Neural cell (in vitro differentiated cells): Measurements from ENCODE around the gene NOTCH2. TPM values are rescaled to one million over a fixed set of nuclear protein-coding genes. Genes with fewer than 3 reads are reported as not detected.

Experiments
- H2AFZ ChIP-seq: fragments of 200-600, 300-800 bp; sonication (generic), shearing (Covaris generic); 2 replicates; pipeline ENCODE4 v1.6.0; 2014; ENCODE audit warnings: low read depth, mild to moderate bottlenecking, antibody characterized with exemption, low read length, moderate library complexity
- H3F3A ChIP-seq: fragments of 200-600 bp; shearing (Covaris generic); 2 replicates; pipeline ENCODE4 v1.6.1; 2016; ENCODE audit warnings: mild to moderate bottlenecking, moderate library complexity, mixed read lengths, antibody characterized with exemption, low read length; ENCODE audit not compliant: insufficient read depth, poor library complexity, severe bottlenecking
- H3K27ac ChIP-seq: fragments of 200-600, 300-800 bp; sonication (generic), shearing (Covaris generic); 2 replicates; pipeline ENCODE4 v1.5.1; 2014; ENCODE audit warnings: mild to moderate bottlenecking, low read length, moderate library complexity
- H3K27me3 ChIP-seq: fragments of 300-800, 200-600 bp; sonication (generic), shearing (Covaris generic); 2 replicates; pipeline ENCODE4 v1.6.0; 2014; ENCODE audit warnings: mild to moderate bottlenecking, low read depth, low read length, moderate library complexity; ENCODE audit not compliant: insufficient read depth
- H3K36me3 ChIP-seq: fragments of 300-800, 200-600 bp; sonication (generic), shearing (Covaris generic); 2 replicates; pipeline ENCODE4 v1.5.1; 2014; ENCODE audit warnings: mild to moderate bottlenecking, antibody characterized with exemption, low read length, moderate library complexity; ENCODE audit not compliant: insufficient read depth
- H3K4me2 ChIP-seq: fragments of 300-800, 200-600 bp; sonication (generic), shearing (Covaris generic); 2 replicates; pipeline ENCODE4 v1.6.0; 2014; ENCODE audit warnings: mild to moderate bottlenecking, low read length
- H3K4me3 ChIP-seq: fragments of 300-800, 200-600 bp; sonication (generic), shearing (Covaris generic); 2 replicates; pipeline ENCODE4 v1.5.1; 2014; ENCODE audit warnings: mild to moderate bottlenecking, low read length, moderate library complexity
- H3K79me2 ChIP-seq: fragments of 200-600 bp; shearing (Covaris generic); replicated peaks from 2 replicates; pipeline ENCODE4 v1.6.0; 2014; ENCODE audit warnings: mild to moderate bottlenecking, low read length, moderate library complexity; ENCODE audit not compliant: insufficient read depth
- H3K9ac ChIP-seq: fragments of 300-800, 200-600 bp; sonication (generic), shearing (Covaris generic); 2 replicates; pipeline ENCODE4 v1.6.1; 2016; ENCODE audit warnings: mild to moderate bottlenecking, low read length, mixed read lengths
- H3K9me2 ChIP-seq: fragments of 200-600 bp; shearing (Covaris generic); 2 replicates; pipeline ENCODE4 v1.6.1; 2016; ENCODE audit warnings: mild to moderate bottlenecking, low read length, mixed read lengths; ENCODE audit not compliant: insufficient read depth
- H3K9me3 ChIP-seq: fragments of 200-600, 300-800 bp; sonication (generic), shearing (Covaris generic); 2 replicates; pipeline ENCODE4 v1.6.1; 2016; ENCODE audit warnings: mild to moderate bottlenecking, mixed run types, low read length, moderate library complexity, mixed read lengths
- H4K20me1 ChIP-seq: fragments of 200-600 bp; shearing (Covaris generic); 2 replicates; pipeline ENCODE4 v1.6.1; 2016; ENCODE audit warnings: mild to moderate bottlenecking, mixed run types; ENCODE audit not compliant: insufficient read depth
- CTCF ChIP-seq: fragments of 450-650 bp; IDR thresholded peaks from 2 replicates; pipeline ENCODE4 v1.5.1; 2014; ENCODE audit warnings: antibody characterized with exemption, mild to moderate bottlenecking, moderate library complexity; ENCODE audit not compliant: poor library complexity, severe bottlenecking
- EP300 ChIP-seq: fragments of 450-650 bp; conservative IDR thresholded peaks from 2 replicates; pipeline ENCODE4 v1.6.1; 2014; ENCODE audit warnings: antibody characterized with exemption, mild to moderate bottlenecking, moderate library complexity; ENCODE audit not compliant: poor library complexity, severe bottlenecking
- EZH2 ChIP-seq: fragments of 200-600, 300-800 bp; shearing (Covaris generic), sonication (generic); IDR thresholded peaks from 2 replicates; pipeline ENCODE4 v1.6.1; 2014; ENCODE audit warnings: antibody characterized with exemption, low read length, borderline replicate concordance, mild to moderate bottlenecking; ENCODE audit not compliant: insufficient read depth, poor library complexity, severe bottlenecking
- MXI1 ChIP-seq: fragments of 450-650 bp; conservative IDR thresholded peaks from 2 replicates; pipeline ENCODE4 v1.6.1; 2014; ENCODE audit warnings: antibody characterized with exemption, mild to moderate bottlenecking; ENCODE audit not compliant: poor library complexity, severe bottlenecking
- POLR2AphosphoS5 ChIP-seq: IDR thresholded peaks from 2 replicates; pipeline ENCODE4 v1.6.1; 2012
- RAD21 ChIP-seq: fragments of 450-650 bp; conservative IDR thresholded peaks from 2 replicates; pipeline ENCODE4 v1.6.1; 2014; ENCODE audit warnings: antibody characterized with exemption, mild to moderate bottlenecking, moderate library complexity
- REST ChIP-seq: IDR thresholded peaks from 2 replicates; pipeline ENCODE4 v1.6.1; 2012; ENCODE audit warnings: borderline replicate concordance
- SMC3 ChIP-seq: fragments of 450-650 bp; conservative IDR thresholded peaks from 2 replicates; pipeline ENCODE4 v1.6.1; 2014; ENCODE audit warnings: antibody characterized with exemption, mild to moderate bottlenecking, moderate library complexity; ENCODE audit not compliant: poor library complexity
- TAF1 ChIP-seq: IDR thresholded peaks from 2 replicates; pipeline ENCODE4 v1.6.1; 2012; ENCODE audit warnings: low read depth
- polyA plus RNA-seq: library from polyadenylated mRNA; depleted of rRNA; stranded (reverse); fragments of >200 nt; gene quantifications from 2 replicates; pipeline ENCODE4 v1.2.3, GENCODE V29; 2014

Gene NOTCH2
- polyA plus RNA-seq, 1 donor from 2014 or later, result 0.73 TPM

GRCh38 chr1:119893238-119893791 is 176.1 kb downstream of the NOTCH2 start:
- TF ChIP-seq SMC3 (no peak), TAF1 (no peak), POLR2AphosphoS5 (no peak), CTCF (no peak), MXI1 (no peak)

GRCh38 chr1:119891386-119891785 is 178.1 kb downstream of the NOTCH2 start:
- Histone ChIP-seq H3K9me3 (peaks cover 5% of the 10 kb centered on the region), H3K9me2 (no peaks in the 10 kb centered on the region), H3K27me3 (no peaks in the 10 kb centered on the region), H3K27ac (no peak overlapping the region), H3K79me2 (no peaks in the 10 kb centered on the region), H3K36me3 (no peaks in the 10 kb centered on the region), H3F3A (no peaks in the 10 kb centered on the region), H4K20me1 (no peaks in the 10 kb centered on the region), H2AFZ (no peak overlapping the region), H3K4me2 (no peak overlapping the region), H3K9ac (no peak overlapping the region), H3K4me3 (no peak overlapping the region)
- no peak for TF ChIP-seq MXI1
- TF ChIP-seq POLR2AphosphoS5, result no peak
- TF ChIP-seq EP300, result no peak
- no peak for TF ChIP-seq RAD21
- TF ChIP-seq EZH2, result no peak
- TF ChIP-seq TAF1, result no peak
- no peak for TF ChIP-seq REST
- TF ChIP-seq CTCF, result no peak

More at GRCh38 chr1:119893238-119893791, 176.1 kb downstream of the NOTCH2 start:
- H4K20me1 ChIP-seq, result no peaks in the 10 kb centered on the region
- no peak overlapping the region for H2AFZ ChIP-seq
- H3K9me3 ChIP-seq, result no peaks in the 10 kb centered on the region
- H3K36me3 ChIP-seq, result no peaks in the 10 kb centered on the region
- H3K79me2 ChIP-seq, result no peaks in the 10 kb centered on the region
- no peaks in the 10 kb centered on the region for H3K9me2 ChIP-seq
- H3K9ac ChIP-seq, result no peak overlapping the region
- no peak overlapping the region for H3K4me2 ChIP-seq
- no peaks in the 10 kb centered on the region for H3F3A ChIP-seq
- no peaks in the 10 kb centered on the region for H3K27me3 ChIP-seq
- H3K4me3 ChIP-seq, result no peak overlapping the region
- no peak overlapping the region for H3K27ac ChIP-seq
